ENCODE results near the gene MEA1.

DNA sequence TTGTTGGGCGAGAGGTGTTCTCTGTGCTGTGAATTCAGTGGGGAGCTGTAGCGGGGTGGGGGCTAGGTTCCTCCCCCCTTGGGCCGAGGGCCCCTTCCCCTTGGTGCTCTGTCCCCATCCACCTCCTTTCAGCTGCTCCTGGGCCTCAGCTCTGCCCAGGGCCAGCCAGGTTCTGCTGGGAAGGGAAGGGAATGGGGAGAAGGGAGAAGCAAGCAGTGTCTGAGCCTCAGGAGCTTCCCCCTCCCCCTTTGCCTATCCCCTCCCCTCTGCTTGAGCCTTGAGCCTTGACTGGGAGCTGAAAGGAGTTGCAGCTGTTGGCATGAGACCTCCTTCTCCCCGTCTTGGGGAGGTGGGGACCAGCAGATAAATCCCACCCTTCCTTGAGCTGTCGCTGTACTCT is 7.1 kb upstream of the MEA1 start:
- TF ChIP-seq, protein P1, sequence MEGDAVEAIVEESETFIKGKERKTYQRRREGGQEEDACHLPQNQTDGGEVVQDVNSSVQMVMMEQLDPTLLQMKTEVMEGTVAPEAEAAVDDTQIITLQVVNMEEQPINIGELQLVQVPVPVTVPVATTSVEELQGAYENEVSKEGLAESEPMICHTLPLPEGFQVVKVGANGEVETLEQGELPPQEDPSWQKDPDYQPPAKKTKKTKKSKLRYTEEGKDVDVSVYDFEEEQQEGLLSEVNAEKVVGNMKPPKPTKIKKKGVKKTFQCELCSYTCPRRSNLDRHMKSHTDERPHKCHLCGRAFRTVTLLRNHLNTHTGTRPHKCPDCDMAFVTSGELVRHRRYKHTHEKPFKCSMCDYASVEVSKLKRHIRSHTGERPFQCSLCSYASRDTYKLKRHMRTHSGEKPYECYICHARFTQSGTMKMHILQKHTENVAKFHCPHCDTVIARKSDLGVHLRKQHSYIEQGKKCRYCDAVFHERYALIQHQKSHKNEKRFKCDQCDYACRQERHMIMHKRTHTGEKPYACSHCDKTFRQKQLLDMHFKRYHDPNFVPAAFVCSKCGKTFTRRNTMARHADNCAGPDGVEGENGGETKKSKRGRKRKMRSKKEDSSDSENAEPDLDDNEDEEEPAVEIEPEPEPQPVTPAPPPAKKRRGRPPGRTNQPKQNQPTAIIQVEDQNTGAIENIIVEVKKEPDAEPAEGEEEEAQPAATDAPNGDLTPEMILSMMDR (conservative IDR thresholded peaks at IDR 0.05) = no peak
- no peak for TF ChIP-seq EZH2 (IDR thresholded peaks at IDR 0.05; ENCODE audit: low read depth)

Measured in PC-9 (cell line).